ENCODE measurements around the gene PARD3. TPM values are rescaled to one million over a fixed set of nuclear protein-coding genes. Genes with fewer than 3 reads are reported as not detected.

Gene PARD3
- total RNA-seq, 1 experiment from 2014 or later, result 51.8 TPM

DNA sequence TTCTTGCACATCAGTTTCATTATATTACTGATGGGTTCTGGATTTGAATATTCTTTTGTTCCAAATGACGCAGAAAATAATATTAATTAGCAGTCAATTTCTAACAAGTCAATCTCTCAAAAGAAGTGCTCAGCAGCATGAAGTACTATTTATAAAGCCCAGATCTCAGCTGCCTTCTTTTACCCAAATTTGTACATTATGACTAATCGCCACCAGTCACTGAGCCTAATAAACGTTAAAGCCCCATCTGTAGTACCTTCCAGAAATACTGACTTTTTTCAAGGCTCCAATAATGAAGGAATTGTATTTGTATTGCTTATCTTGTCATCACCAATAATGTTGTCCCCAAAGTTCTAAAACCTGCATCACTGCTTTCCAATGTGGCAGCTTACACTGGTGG, 540.2 kb downstream of the PARD3 start:
- ATAC-seq (no peak), DNase-seq (ENCODE audit: low spot score) (no peak)
- no peak overlapping the region for H3K4me3 Mint-ChIP-seq
- H3K4me1 Mint-ChIP-seq, result peaks cover 8% of the 10 kb centered on the region
- TF ChIP-seq FOXJ3 (CRISPR knock-in tag; IDR thresholded peaks at IDR 0.05; ENCODE audit: borderline replicate concordance), result no peak
- TF ChIP-seq ZNF396 (CRISPR knock-in tag; IDR thresholded peaks at IDR 0.05; ENCODE audit: borderline replicate concordance), result no peak
- TF ChIP-seq NR1H2 (CRISPR knock-in tag; IDR thresholded peaks at IDR 0.05), result no peak
- TF ChIP-seq, protein P1, sequence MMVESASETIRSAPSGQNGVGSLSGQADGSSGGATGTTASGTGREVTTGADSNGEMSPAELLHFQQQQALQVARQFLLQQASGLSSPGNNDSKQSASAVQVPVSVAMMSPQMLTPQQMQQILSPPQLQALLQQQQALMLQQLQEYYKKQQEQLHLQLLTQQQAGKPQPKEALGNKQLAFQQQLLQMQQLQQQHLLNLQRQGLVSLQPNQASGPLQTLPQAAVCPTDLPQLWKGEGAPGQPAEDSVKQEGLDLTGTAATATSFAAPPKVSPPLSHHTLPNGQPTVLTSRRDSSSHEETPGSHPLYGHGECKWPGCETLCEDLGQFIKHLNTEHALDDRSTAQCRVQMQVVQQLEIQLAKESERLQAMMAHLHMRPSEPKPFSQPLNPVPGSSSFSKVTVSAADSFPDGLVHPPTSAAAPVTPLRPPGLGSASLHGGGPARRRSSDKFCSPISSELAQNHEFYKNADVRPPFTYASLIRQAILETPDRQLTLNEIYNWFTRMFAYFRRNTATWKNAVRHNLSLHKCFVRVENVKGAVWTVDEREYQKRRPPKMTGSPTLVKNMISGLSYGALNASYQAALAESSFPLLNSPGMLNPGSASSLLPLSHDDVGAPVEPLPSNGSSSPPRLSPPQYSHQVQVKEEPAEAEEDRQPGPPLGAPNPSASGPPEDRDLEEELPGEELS (CRISPR knock-in tag; IDR thresholded peaks at IDR 0.05), result no peak
- TF ChIP-seq FOXP1 (CRISPR knock-in tag; IDR thresholded peaks at IDR 0.05; ENCODE audit: borderline replicate concordance), result no peak
- TF ChIP-seq, protein P2, sequence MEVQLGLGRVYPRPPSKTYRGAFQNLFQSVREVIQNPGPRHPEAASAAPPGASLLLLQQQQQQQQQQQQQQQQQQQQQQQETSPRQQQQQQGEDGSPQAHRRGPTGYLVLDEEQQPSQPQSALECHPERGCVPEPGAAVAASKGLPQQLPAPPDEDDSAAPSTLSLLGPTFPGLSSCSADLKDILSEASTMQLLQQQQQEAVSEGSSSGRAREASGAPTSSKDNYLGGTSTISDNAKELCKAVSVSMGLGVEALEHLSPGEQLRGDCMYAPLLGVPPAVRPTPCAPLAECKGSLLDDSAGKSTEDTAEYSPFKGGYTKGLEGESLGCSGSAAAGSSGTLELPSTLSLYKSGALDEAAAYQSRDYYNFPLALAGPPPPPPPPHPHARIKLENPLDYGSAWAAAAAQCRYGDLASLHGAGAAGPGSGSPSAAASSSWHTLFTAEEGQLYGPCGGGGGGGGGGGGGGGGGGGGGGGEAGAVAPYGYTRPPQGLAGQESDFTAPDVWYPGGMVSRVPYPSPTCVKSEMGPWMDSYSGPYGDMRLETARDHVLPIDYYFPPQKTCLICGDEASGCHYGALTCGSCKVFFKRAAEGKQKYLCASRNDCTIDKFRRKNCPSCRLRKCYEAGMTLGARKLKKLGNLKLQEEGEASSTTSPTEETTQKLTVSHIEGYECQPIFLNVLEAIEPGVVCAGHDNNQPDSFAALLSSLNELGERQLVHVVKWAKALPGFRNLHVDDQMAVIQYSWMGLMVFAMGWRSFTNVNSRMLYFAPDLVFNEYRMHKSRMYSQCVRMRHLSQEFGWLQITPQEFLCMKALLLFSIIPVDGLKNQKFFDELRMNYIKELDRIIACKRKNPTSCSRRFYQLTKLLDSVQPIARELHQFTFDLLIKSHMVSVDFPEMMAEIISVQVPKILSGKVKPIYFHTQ (CRISPR knock-in tag; IDR thresholded peaks at IDR 0.05), result no peak
- TF ChIP-seq ZNF219 (CRISPR knock-in tag; IDR thresholded peaks at IDR 0.05; ENCODE audit: borderline replicate concordance), result no peak
- no peak for TF ChIP-seq TEAD4 (CRISPR knock-in tag; IDR thresholded peaks at IDR 0.05)
- no peaks in the 10 kb centered on the region for H3K36me3 Mint-ChIP-seq
- ChIA-PET CTCF (no interaction called here), POLR2A (no interaction called here)
- H3K9me3 Mint-ChIP-seq, result peaks cover 6% of the 10 kb centered on the region
- no peak overlapping the region for H3K27ac Mint-ChIP-seq
- no peaks in the 10 kb centered on the region for H3K27me3 Mint-ChIP-seq (ENCODE audit: low read depth)

DNA sequence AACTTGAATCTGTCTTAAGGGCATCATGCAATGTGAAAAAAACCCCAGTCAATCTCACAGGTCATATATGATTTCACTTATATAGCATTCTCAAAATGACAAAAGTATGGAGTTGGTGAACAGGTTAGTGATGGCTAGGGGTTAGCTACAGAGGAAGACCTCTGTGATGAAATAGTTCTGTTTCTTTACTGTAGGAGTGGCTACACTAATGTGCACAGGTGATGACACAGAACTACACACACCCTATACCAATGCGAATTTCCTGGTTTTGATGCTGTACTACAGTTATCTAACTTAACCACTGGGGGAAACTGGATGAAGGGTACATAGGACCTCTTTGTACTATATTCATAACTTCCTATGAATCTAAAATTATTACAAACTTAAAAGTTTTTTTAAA, 541.8 kb downstream of the PARD3 start:
- H3K27ac Mint-ChIP-seq, result no peak overlapping the region
- ATAC-seq, result no peak
- ChIA-PET POLR2A (no interaction called here), CTCF (interaction anchor here (1.3 kb wide), 1 partner anchor 118 kb away, joined by 3 read pairs; no protein-coding TSS in a partner anchor)
- H3K36me3 Mint-ChIP-seq, result peaks cover 4% of the 10 kb centered on the region
- no peak for DNase-seq (ENCODE audit: low spot score)
- no peak overlapping the region for H3K4me3 Mint-ChIP-seq
- no peak for TF ChIP-seq ZNF232 (CRISPR knock-in tag; IDR thresholded peaks at IDR 0.05)
- no peak for TF ChIP-seq ZNF396 (CRISPR knock-in tag; IDR thresholded peaks at IDR 0.05; ENCODE audit: borderline replicate concordance)
- TF ChIP-seq ATF1 (CRISPR knock-in tag; IDR thresholded peaks at IDR 0.05), result no peak
- no peak for TF ChIP-seq NFATC4 (CRISPR knock-in tag; IDR thresholded peaks at IDR 0.05)
- TF ChIP-seq, protein P3, sequence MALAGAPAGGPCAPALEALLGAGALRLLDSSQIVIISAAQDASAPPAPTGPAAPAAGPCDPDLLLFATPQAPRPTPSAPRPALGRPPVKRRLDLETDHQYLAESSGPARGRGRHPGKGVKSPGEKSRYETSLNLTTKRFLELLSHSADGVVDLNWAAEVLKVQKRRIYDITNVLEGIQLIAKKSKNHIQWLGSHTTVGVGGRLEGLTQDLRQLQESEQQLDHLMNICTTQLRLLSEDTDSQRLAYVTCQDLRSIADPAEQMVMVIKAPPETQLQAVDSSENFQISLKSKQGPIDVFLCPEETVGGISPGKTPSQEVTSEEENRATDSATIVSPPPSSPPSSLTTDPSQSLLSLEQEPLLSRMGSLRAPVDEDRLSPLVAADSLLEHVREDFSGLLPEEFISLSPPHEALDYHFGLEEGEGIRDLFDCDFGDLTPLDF (CRISPR knock-in tag; IDR thresholded peaks at IDR 0.05), result no peak
- TF ChIP-seq TCF7 (CRISPR knock-in tag; IDR thresholded peaks at IDR 0.05; ENCODE audit: low read depth), result no peak
- no peak for TF ChIP-seq SOX15 (CRISPR knock-in tag; IDR thresholded peaks at IDR 0.05)
- TF ChIP-seq MXD4 (CRISPR knock-in tag; IDR thresholded peaks at IDR 0.05; ENCODE audit: borderline replicate concordance), result no peak
- no peak for TF ChIP-seq ZNF671 (CRISPR knock-in tag; IDR thresholded peaks at IDR 0.05)
- TF ChIP-seq ZBTB21 (CRISPR knock-in tag; IDR thresholded peaks at IDR 0.05; ENCODE audit: borderline replicate concordance), result no peak
- no peak for TF ChIP-seq NR3C1 (CRISPR knock-in tag; conservative IDR thresholded peaks at IDR 0.05; ENCODE audit: low read depth)
- TF ChIP-seq ESRRA (CRISPR knock-in tag; IDR thresholded peaks at IDR 0.05; ENCODE audit: borderline replicate concordance), result no peak
- TF ChIP-seq NFYB (CRISPR knock-in tag; conservative IDR thresholded peaks at IDR 0.05; ENCODE audit: low read depth), result no peak
- TF ChIP-seq ZNF219 (CRISPR knock-in tag; IDR thresholded peaks at IDR 0.05; ENCODE audit: borderline replicate concordance), result no peak
- TF ChIP-seq, protein P4, sequence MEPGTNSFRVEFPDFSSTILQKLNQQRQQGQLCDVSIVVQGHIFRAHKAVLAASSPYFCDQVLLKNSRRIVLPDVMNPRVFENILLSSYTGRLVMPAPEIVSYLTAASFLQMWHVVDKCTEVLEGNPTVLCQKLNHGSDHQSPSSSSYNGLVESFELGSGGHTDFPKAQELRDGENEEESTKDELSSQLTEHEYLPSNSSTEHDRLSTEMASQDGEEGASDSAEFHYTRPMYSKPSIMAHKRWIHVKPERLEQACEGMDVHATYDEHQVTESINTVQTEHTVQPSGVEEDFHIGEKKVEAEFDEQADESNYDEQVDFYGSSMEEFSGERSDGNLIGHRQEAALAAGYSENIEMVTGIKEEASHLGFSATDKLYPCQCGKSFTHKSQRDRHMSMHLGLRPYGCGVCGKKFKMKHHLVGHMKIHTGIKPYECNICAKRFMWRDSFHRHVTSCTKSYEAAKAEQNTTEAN (CRISPR knock-in tag; IDR thresholded peaks at IDR 0.05), result no peak
- TF ChIP-seq GTF2I (CRISPR knock-in tag; conservative IDR thresholded peaks at IDR 0.05), result no peak
- TF ChIP-seq, protein P5, sequence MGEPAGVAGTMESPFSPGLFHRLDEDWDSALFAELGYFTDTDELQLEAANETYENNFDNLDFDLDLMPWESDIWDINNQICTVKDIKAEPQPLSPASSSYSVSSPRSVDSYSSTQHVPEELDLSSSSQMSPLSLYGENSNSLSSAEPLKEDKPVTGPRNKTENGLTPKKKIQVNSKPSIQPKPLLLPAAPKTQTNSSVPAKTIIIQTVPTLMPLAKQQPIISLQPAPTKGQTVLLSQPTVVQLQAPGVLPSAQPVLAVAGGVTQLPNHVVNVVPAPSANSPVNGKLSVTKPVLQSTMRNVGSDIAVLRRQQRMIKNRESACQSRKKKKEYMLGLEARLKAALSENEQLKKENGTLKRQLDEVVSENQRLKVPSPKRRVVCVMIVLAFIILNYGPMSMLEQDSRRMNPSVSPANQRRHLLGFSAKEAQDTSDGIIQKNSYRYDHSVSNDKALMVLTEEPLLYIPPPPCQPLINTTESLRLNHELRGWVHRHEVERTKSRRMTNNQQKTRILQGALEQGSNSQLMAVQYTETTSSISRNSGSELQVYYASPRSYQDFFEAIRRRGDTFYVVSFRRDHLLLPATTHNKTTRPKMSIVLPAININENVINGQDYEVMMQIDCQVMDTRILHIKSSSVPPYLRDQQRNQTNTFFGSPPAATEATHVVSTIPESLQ (CRISPR knock-in tag; IDR thresholded peaks at IDR 0.05), result no peak
- peaks cover 6% of the 10 kb centered on the region for H3K9me3 Mint-ChIP-seq
- H3K4me1 Mint-ChIP-seq, result no peaks in the 10 kb centered on the region
- no peaks in the 10 kb centered on the region for H3K27me3 Mint-ChIP-seq (ENCODE audit: low read depth)
